ENCODE results near the gene TTLL7.

DNA sequence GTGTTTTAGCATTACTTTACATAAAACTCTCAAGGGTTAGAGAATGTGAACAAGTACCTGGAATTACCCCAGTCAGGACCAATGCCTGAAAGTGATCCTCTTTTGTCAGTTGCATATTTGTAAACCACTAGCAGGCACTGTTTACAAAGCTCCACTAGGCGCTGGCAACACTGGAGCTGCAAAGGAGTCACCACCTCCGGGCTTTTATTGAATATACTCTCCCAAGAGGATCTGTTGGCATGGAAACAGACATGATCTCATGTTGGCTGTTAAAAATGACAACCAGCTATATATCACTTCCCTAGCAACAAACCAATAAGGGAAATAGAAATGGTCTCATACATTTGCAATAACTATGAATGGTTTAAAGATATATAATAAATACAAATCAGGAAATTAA lies 116.0 kb downstream of the TTLL7 start:
- TF ChIP-seq, protein P1, sequence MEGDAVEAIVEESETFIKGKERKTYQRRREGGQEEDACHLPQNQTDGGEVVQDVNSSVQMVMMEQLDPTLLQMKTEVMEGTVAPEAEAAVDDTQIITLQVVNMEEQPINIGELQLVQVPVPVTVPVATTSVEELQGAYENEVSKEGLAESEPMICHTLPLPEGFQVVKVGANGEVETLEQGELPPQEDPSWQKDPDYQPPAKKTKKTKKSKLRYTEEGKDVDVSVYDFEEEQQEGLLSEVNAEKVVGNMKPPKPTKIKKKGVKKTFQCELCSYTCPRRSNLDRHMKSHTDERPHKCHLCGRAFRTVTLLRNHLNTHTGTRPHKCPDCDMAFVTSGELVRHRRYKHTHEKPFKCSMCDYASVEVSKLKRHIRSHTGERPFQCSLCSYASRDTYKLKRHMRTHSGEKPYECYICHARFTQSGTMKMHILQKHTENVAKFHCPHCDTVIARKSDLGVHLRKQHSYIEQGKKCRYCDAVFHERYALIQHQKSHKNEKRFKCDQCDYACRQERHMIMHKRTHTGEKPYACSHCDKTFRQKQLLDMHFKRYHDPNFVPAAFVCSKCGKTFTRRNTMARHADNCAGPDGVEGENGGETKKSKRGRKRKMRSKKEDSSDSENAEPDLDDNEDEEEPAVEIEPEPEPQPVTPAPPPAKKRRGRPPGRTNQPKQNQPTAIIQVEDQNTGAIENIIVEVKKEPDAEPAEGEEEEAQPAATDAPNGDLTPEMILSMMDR (IDR thresholded peaks at IDR 0.05), result no peak
- TF ChIP-seq EZH2 (IDR thresholded peaks at IDR 0.05; ENCODE audit: borderline replicate concordance, insufficient read depth, low read depth, low read length, poor library complexity, severe bottlenecking), result no peak

Measured in B cell (primary cell).